Kidney glomerular epithelial cell (primary cell): Measurements from ENCODE around the gene CNOT1.
"Not testable (repeated sequence)": the region's sequence is repeated elsewhere in the genome, so short reads cannot be mapped to it uniquely, and the experiment has no call there.

ENCODE experiments used
- DNase-seq: peaks from one replicate; lab custom pipeline; 2025; lab: John Stamatoyannopoulos, UW

The CNOT1 gene

GRCh38 chr16:58582133-58582532, 47.5 kb downstream of the CNOT1 start:
- no peak for DNase-seq

GRCh38 chr16:58579587-58579986, 50.0 kb downstream of the CNOT1 start:
- DNase-seq = no peak

GRCh38 chr16:58578642-58579041, 51.0 kb downstream of the CNOT1 start:
- DNase-seq = no peak

DNA sequence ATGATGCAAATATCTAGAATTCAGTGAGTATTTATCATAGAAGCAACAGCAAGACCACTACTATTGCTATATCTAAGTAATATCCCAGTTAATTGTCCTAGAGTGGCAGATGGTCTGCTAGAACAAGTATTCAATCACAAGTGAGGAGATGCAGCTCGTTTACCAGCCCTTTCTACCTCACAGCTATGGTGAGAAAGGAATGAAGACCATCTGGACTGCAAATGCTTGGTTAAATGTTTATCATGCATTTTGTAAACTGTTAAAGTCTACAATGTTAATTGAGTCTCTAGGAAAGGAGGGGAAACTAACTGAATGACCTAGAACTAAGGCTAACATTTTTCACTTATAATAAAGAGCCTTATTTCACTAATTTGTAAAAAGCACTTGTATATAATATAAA, 52.5 kb downstream of the CNOT1 start:
- DNase-seq = no peak

- no peak for DNase-seq
Measured at GRCh38 chr16:58574895-58575294, 54.7 kb downstream of the CNOT1 start.

DNA sequence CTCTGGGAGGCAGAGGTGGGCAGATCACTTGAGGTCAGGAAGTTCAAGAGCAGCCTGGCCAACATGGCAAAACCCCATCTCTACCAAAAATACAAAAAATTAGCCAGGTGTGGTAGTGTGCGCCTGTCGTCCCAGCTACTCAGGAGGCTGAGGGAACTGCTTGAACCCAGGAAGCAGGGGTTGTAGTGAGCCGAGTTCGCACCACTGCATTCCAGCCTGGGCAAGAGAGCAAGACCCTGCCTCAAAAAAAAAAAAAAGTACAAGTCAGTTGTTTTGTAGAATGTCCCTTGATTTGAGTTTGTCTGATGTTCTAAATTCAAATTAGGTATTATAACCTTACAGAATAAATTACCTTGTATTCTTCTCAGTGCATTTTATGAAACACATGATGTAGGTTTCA, 63.9 kb downstream of the CNOT1 start:
- not testable (repeated sequence) for DNase-seq

DNA sequence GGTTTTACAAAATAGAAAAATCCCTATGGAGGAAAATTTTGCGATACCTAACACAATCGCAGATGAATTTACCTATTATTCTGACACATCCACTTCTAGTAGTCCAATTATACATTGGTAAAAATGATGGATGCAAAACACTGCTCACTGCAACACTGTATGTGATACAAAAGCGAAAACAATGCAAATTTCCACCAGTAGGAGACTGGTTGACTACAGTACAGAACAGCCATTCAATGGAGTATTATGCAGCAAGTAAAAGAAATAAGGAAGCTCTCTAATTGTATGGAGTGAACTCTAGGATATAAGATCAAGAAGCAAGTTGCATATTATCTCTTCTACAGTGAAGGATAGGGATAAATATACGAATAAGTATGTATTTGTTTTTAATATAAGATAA, 65.9 kb downstream of the CNOT1 start:
- no peak for DNase-seq

DNA sequence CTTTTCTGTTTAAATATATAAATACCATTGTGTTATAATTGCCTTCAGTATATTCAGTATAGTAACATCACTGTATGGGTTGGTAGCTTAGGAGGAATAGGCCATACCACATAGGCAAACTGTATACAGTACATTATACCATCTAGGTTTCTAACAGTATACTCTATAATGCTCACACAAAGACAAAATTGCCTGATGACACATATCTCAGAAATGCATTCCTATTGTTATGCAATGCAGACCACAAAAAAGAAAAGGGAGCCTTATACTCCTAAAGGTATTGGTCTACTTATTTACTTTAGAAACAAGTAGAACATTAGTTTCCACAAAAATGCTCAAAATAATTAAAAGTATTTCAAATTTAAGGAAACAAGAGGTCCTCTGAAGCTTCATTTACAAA, 66.4 kb downstream of the CNOT1 start:
- peak; percentile 9 for DNase-seq

GRCh38 chr16:58556678-58557077, 72.9 kb downstream of the CNOT1 start:
- DNase-seq = no peak

DNA sequence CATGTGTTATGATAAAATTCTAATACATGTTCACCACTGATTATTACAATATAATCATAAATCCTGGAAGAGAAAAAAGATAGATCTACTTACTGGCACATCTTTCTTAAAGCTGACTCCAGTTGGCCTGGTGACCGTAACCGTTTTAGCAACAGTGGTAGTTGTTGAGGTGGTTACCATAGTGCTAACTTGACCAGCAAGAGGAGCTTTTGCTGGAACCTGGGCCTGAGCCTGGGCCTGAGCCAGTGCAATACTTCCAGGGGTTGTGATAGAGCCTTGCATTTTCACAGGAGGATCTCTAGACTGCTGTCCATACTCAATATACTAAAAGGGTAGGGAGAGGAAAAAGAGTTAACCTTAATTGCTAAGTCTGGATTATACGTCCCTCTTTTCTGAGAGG, 78.1 kb downstream of the CNOT1 start:
- DNase-seq = no peak

DNA sequence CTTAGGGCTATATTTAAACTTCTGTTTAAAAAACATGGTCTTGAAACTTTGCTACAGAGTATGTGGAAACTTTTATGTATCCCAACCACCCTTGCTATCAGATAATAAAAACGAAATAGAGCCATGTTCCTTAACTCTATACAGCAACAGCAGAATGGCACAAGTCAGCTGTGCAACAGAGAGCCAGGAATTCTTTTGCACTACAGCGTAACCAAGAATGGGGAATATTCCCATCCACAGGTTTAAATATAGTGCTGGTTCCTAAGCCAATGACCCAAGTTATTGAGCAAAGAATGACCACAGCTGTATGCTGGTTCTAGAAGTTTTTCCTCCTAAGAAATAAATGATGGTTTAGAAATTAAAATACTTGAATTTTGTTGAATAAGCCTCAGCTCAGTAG, 81.2 kb downstream of the CNOT1 start:
- DNase-seq = no peak

- DNase-seq = no peak
Measured at GRCh38 chr16:58543685-58544084, 85.9 kb downstream of the CNOT1 start.

- DNase-seq = no peak
Measured at GRCh38 chr16:58542291-58542690, 87.3 kb downstream of the CNOT1 start.

DNA sequence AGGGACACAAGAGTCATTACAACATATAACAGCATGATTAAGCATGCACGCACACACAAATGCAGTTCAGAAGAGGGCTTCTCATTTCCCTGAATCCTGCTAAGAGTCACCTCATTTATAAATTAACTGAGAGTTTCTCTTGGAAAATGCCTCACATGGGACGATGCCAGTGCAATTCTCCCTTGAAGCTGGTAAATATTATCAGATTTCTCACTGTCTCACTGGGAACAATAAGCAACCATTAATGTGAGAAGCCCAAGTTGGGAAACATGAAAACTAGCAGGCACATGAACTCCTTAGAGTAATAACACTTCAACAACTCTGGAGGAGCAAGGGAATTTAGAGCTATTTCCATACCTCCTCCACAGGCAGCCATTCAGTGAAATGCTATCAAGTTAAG, 87.9 kb downstream of the CNOT1 start:
- DNase-seq = no peak

- no peak for DNase-seq
Measured at GRCh38 chr16:58537124-58537906, 92.3 kb downstream of the CNOT1 start.

GRCh38 chr16:58536278-58536677, 93.3 kb downstream of the CNOT1 start:
- DNase-seq = no peak

GRCh38 chr16:58535100-58535499, 94.5 kb downstream of the CNOT1 start:
- DNase-seq = no peak

DNA sequence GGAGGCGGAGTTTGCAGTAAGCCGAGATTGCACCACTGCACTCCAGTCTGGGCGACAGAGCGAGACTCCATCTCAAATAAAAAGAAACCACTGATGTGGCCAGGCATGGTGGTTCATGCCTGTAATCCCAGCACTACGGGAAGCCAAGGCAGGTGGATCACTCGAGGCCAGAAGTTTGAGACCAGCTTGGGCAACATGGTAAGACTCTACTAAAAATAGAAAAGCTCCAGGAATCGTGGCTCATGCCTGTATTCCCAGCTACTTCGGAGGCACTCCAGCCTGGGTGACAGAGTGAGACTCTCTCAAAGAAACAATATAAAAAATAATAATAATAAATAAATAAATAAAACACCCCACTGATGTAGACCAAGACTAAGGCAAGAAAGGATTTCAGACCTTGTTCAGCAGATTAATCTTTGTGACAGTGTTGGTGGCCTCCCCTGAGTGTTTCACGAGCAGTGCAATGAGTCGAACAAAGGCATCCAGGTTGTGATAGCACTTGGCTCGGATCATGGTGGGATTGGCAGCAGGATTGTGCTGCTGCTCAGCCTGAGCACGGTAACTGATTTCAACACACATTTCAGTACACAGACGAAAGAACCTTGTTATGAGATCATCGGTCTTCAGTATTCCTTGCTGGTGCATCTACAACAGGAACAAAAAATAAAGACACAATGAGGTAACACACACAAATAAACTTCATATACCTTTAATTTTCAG, 95.7 kb downstream of the CNOT1 start:
- no peak for DNase-seq

DNA sequence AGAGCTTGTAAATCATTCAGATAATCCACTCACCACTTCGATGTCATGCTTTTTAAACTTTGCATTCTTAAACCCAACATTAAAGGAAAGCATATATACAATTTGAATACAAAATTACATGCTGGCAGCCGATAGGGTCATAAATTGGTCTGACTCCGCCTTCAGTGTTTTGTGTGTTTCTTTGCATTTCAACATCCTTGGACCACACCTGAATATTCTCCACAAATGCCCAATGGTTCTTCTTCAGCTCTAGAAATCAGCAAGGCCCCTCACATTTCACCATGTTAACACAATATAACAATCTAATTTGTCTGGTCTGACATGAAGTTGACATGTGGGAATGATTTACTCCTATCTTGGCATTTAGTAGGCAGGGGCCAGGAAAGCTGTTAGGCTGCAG, 97.2 kb downstream of the CNOT1 start:
- no peak for DNase-seq

- no peak for DNase-seq
Measured at GRCh38 chr16:58530179-58530578, 99.4 kb downstream of the CNOT1 start.

DNA sequence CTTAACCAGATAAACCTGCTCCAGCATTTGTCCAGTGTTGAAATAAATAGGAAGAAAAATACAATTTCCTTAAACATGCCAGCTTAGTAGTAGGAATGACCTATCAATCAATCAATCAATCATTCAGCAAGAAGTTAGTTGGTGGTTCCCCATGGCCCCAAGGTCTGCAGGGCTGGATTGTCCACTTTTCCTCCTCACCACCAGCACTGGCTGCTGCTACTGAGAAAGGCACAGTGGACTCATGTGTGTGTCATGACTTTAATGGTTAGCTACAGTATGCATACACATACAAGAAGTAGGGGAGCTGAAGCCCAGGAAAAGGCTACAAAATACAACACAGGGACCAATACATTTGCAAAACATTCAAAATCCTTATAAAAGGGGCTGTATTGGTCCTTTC, 109.9 kb downstream of the CNOT1 start:
- no peak for DNase-seq

- no peak for DNase-seq
Measured at GRCh38 chr16:58518980-58519368, 110.7 kb downstream of the CNOT1 start.

DNA sequence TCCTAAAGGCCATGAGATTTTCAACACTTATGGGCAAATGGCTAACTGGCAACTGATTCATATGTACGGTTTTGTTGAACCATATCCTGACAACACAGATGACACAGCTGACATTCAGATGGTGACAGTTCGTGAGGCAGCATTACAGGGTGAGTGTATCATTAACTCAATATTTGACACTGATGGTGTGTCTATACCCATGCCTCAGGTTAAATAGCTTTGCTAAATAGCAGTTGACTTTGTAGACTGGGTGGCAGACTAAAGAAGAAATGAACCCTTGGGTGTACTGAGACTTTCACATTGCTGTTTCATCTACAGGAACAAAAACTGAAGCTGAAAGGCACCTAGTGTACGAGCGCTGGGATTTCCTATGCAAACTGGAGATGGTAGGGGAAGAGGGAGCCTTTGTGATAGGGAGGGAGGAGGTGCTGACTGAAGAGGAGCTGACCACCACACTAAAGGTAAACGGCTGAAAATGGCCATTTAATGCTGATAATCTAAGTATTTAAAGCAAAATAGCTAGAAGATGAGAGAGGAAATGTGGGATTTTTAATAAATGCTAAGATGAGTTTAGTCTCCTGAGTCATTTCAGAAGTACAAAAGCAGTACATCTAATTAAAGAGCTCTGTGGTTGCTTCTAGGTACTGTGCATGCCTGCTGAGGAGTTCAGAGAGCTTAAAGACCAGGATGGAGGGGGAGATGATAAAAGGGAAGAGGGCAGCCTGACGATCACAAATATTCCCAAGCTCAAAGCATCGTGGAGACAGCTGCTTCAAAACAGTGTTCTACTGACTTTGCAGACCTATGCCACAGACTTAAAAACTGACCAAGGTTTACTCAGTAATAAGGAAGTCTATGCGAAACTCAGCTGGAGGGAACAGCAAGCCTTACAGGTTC, 111.3 kb downstream of the CNOT1 start:
- no peak for DNase-seq
